Sigmoid colon (tissue), 7 donors: Measurements from ENCODE around the gene FGF11. TPM values are rescaled to one million over a fixed set of nuclear protein-coding genes. Genes with fewer than 3 reads are reported as not detected.

ENCODE experiments used
- DNase-seq: peaks from one replicate; pipeline ENCODE4 v3.0.0-alpha.2; 2019
- H3K27ac ChIP-seq, 4 donors: fragments of 200-600 bp; sonication (generic); one replicate each; pipeline ENCODE4 v1.5.1; 2016 to 2019; ENCODE audit warnings: mild to moderate bottlenecking in 1 of 4
- H3K27me3 ChIP-seq, 3 donors: fragments of 200-600 bp; sonication (generic); one replicate each; pipeline ENCODE4 v1.5.1; 2019; ENCODE audit warnings: mild to moderate bottlenecking in 1 of 3
- H3K36me3 ChIP-seq, 4 donors: fragments of 200-600 bp; sonication (generic); one replicate each; pipeline ENCODE4 v1.5.1; 2016 to 2019
- H3K4me1 ChIP-seq, 4 donors: fragments of 200-600 bp; sonication (generic); one replicate each; pipeline ENCODE4 v1.5.1; 2017 to 2019
- H3K4me3 ChIP-seq, 4 donors: fragments of 200-600 bp; sonication (generic); one replicate each; pipeline ENCODE4 v1.5.1; 2017 to 2019; ENCODE audit warnings: mild to moderate bottlenecking in 2 of 4, moderate library complexity in 1 of 4
- H3K9me3 ChIP-seq, 4 donors: fragments of 200-600 bp in 3 of 4; sonication (generic) in 3 of 4; one replicate each; pipeline versions ENCODE4 v1.5.1 to v1.6.1; 2013 to 2019
- CTCF ChIP-seq, 4 experiments: fragments of 450-650 bp in 3 of 4; fragments of 200-600 bp in 1 of 4; IDR thresholded peaks; one replicate each; pipeline ENCODE4 v1.5.1; 2016 to 2019; ENCODE audit warnings: antibody characterized with exemption in 4 of 4, mild to moderate bottlenecking in 3 of 4, moderate library complexity in 2 of 4
- EP300 ChIP-seq, 4 donors: sonication (generic); formaldehyde crosslinking; IDR thresholded peaks; one replicate each; pipeline ENCODE4 v1.6.1; 2017; ENCODE audit warnings: antibody characterized with exemption in 4 of 4
- POLR2A ChIP-seq, 2 donors: fragments of 450-650 bp; IDR thresholded peaks; one replicate each; pipeline ENCODE4 v1.6.1; 2016; ENCODE audit warnings: antibody characterized with exemption in 2 of 2, mild to moderate bottlenecking in 2 of 2, moderate library complexity in 2 of 2
- POLR2AphosphoS5 ChIP-seq, 4 donors: sonication (generic); formaldehyde crosslinking; IDR thresholded peaks; one replicate each; pipeline ENCODE4 v1.6.1; 2017; ENCODE audit warnings: antibody characterized with exemption in 4 of 4
- whole genome bisulfite sequencing, 2 donors: extraction: QIAGEN DNeasy Blood & Tissue Kit; methylation state at CpG; one replicate each; pipeline ENCODE4 v1.1.7; 2013; 5-methylcytosine and 5-hydroxymethylcytosine counted together
- intact Hi-C: fragments of 100-400 bp; cut with DNase I; formaldehyde crosslinking; loops from one replicate; pipeline ENCODE4 v1.15.1; 2023
- polyA plus RNA-seq, 3 donors: library from polyadenylated mRNA; stranded (reverse); fragments of 200-250 nt; gene quantifications; one replicate each; pipeline ENCODE4 v1.2.3, GENCODE V29; 2013
- total RNA-seq, 4 donors: library from RNA; depleted of rRNA; stranded (reverse); fragments of >200 nt; gene quantifications; one replicate each; pipeline ENCODE4 v1.1.0, GENCODE V29; 2016
- donor health status: healthy with polysubstance abuse.
- donor health status: Bipolar disorder and iron deficiency.
- donor health status: healthy.

The FGF11 gene
- total and polyA plus RNA-seq, 7 donors: 0.36 to 2.8 (median 0.69) TPM; not detected in 4

- Histone ChIP-seq H3K36me3 (no peaks in the 10 kb centered on the region), H3K27me3 (peaks cover 16 to 66% (median 45%) of the 10 kb centered on the region in 3 donors), H3K9me3 (no peaks in the 10 kb centered on the region), H3K4me3 (peak overlapping the region in 2 of 4 donors; percentile 34 to 42), H3K27ac (no peak overlapping the region), H3K4me1 (peaks cover 0 to 25% (median 16%) of the 10 kb centered on the region in 4 donors)
- no peak for DNase-seq
- 1 to 4% methylated on average over 16 of the region's 16 CpGs for WGBS, 2 donors
- intact Hi-C loops: no loop called here
- TF ChIP-seq CTCF (IDR thresholded peaks at IDR 0.05): no peak
- no peak for TF ChIP-seq EP300 (IDR thresholded peaks at IDR 0.05)
- no peak for TF ChIP-seq POLR2A (IDR thresholded peaks at IDR 0.05)
- TF ChIP-seq POLR2AphosphoS5 (IDR thresholded peaks at IDR 0.05): no peak
These were observed 6.3 kb downstream of the FGF11 start for GRCh38 chr17:7445619-7445968.

GRCh38 chr17:7448461-7448860 is 9.1 kb downstream of the FGF11 start:
- 90 to 91% methylated on average over 7 of the region's 7 CpGs for WGBS, 2 donors
- no peak overlapping the region for H3K27ac ChIP-seq
- H3K4me1 ChIP-seq: peaks cover 0 to 20% (median 12%) of the 10 kb centered on the region in 4 donors
- no peak for DNase-seq
- H3K36me3 ChIP-seq: no peaks in the 10 kb centered on the region
- intact Hi-C loops: no loop called here
- TF ChIP-seq POLR2AphosphoS5 (IDR thresholded peaks at IDR 0.05) (no peak), EP300 (IDR thresholded peaks at IDR 0.05) (no peak), POLR2A (IDR thresholded peaks at IDR 0.05) (no peak)
- H3K27me3 ChIP-seq: peaks cover 13 to 52% (median 34%) of the 10 kb centered on the region in 3 donors
- no peaks in the 10 kb centered on the region for H3K9me3 ChIP-seq
- H3K4me3 ChIP-seq: no peak overlapping the region

- Histone ChIP-seq H3K27ac (peak overlapping the region in 2 of 4 donors; percentile 6 to 10), H3K4me3 (no peak overlapping the region), H3K9me3 (no peaks in the 10 kb centered on the region), H3K36me3 (peaks cover 11 to 34% (median 15%) of the 10 kb centered on the region in 4 donors), H3K4me1 (peaks cover 0 to 14% (median 8%) of the 10 kb centered on the region in 4 donors), H3K27me3 (no peaks in the 10 kb centered on the region)
- 80 to 86% methylated on average over 3 of the region's 3 CpGs for WGBS, 2 donors
- TF ChIP-seq CTCF (IDR thresholded peaks at IDR 0.05): no peak
- no peak for TF ChIP-seq POLR2A (IDR thresholded peaks at IDR 0.05)
- TF ChIP-seq EP300 (IDR thresholded peaks at IDR 0.05): no peak
- no peak for TF ChIP-seq POLR2AphosphoS5 (IDR thresholded peaks at IDR 0.05)
- intact Hi-C loops: no loop called here
- no peak for DNase-seq
These were observed 20.7 kb downstream of the FGF11 start for GRCh38 chr17:7459961-7460545.

- peaks cover 0 to 17% (median 11%) of the 10 kb centered on the region in 4 donors for H3K4me1 ChIP-seq
- intact Hi-C loops: no loop called here
- H3K9me3 ChIP-seq: no peaks in the 10 kb centered on the region
- no peak overlapping the region for H3K27ac ChIP-seq
- no peak for DNase-seq
- WGBS, 2 donors: 94 to 96% methylated on average over 7 of the region's 7 CpGs
- TF ChIP-seq POLR2AphosphoS5 (IDR thresholded peaks at IDR 0.05): no peak
- no peak for TF ChIP-seq POLR2A (IDR thresholded peaks at IDR 0.05)
- no peak for TF ChIP-seq EP300 (IDR thresholded peaks at IDR 0.05)
- TF ChIP-seq CTCF (IDR thresholded peaks at IDR 0.05): no peak
- H3K27me3 ChIP-seq: no peaks in the 10 kb centered on the region
- H3K36me3 ChIP-seq: peaks cover 18 to 44% (median 23%) of the 10 kb centered on the region in 4 donors
- H3K4me3 ChIP-seq: no peak overlapping the region
These were observed 21.7 kb downstream of the FGF11 start for GRCh38 chr17:7460850-7461660.
